H1 (cell line): Measurements from ENCODE around the gene SMG5. TPM values are rescaled to one million over a fixed set of nuclear protein-coding genes. Genes with fewer than 3 reads are reported as not detected.

ENCODE experiments used
- ATF2 ChIP-seq: IDR thresholded peaks from 2 replicates; pipeline ENCODE4 v1.6.1; 2012; ENCODE audit warnings: low read length, inconsistent platforms
- CHD7 ChIP-seq: fragments of 300-600 bp; sonication (generic); IDR thresholded peaks from 2 replicates; pipeline ENCODE4 v1.7.1; 2012; ENCODE audit warnings: low read length, moderate library complexity, mild to moderate bottlenecking, inconsistent platforms; ENCODE audit not compliant: insufficient replicate concordance
- CTBP2 ChIP-seq: IDR thresholded peaks from 2 replicates; pipeline ENCODE4 v1.7.0; 2011; ENCODE audit warnings: borderline replicate concordance, mild to moderate bottlenecking, moderate library complexity, mixed read lengths, low read length; ENCODE audit not compliant: insufficient read depth, insufficient read length
- EP300 ChIP-seq, 2 experiments: IDR thresholded peaks; 1 replicate in 1 of 2; 2 replicates in 1 of 2; pipeline ENCODE4 v1.6.1; 2011 to 2012; ENCODE audit warnings: low read depth in 2 of 2, low read length in 2 of 2, mild to moderate bottlenecking in 2 of 2, borderline replicate concordance in 1 of 2, inconsistent platforms in 1 of 2, moderate library complexity in 1 of 2
- HDAC6 ChIP-seq: IDR thresholded peaks from one replicate; pipeline ENCODE4 v1.7.1; 2012; ENCODE audit warnings: low read depth, mild to moderate bottlenecking, inconsistent platforms, low read length, moderate library complexity
- MAFK ChIP-seq: IDR thresholded peaks from 2 replicates; pipeline ENCODE4 v1.6.1; 2012; ENCODE audit warnings: low read depth, mild to moderate bottlenecking, improper control_type of control experiment, low read length
- POLR2AphosphoS5 ChIP-seq: IDR thresholded peaks from 2 replicates; pipeline ENCODE4 v1.6.1; 2011; ENCODE audit warnings: low read depth, low read length
- USF2 ChIP-seq: IDR thresholded peaks from 2 replicates; pipeline ENCODE4 v1.6.1; 2011; ENCODE audit warnings: low read length, improper control_type of control experiment
- polyA plus RNA-seq, 7 experiments: library from polyadenylated mRNA; depleted of rRNA in 3 of 7; stranded (reverse) in 5 of 7; unstranded in 2 of 7; fragments of >200 nt in 5 of 7; fragments of 200-250 nt in 2 of 7; gene quantifications; 1 replicate in 5 of 7; 2 replicates in 1 of 7; 4 replicates in 1 of 7; pipeline versions ENCODE4 v1.2.1 to v1.2.3, GENCODE V29; 2011 to 2013; ENCODE audit warnings: missing spikeins in 2 of 7, mixed read lengths in 2 of 7
- total RNA-seq: library from RNA; stranded (reverse); fragmentation: NEBNext Ultra II Directional; extraction: Animal tissue kit (Norgen Biotek cat#: 25700); gene quantifications from 2 replicates; pipeline ENCODE4 v1.2.1, GENCODE V29; 2021

The SMG5 gene
- total and polyA plus RNA-seq, 2 of the 8 experiments (the other 6 are each of a cell fraction or from before 2014, with no cell fraction given): 32.7 to 98.0 TPM

- TF ChIP-seq CHD7 (no peak), MAFK (no peak), ATF2 (no peak), CTBP2 (no peak), POLR2AphosphoS5 (no peak), HDAC6 (no peak), USF2 (no peak), EP300 (IDR thresholded peaks at IDR 0.05; ENCODE audit: borderline replicate concordance in 1 of 2, low read depth in 2 of 2, low read length in 2 of 2) (no peak)
Observed at GRCh38 chr1:156244712-156245111, 37.9 kb downstream of the SMG5 start (continued).
